Activated CD4-positive, alpha-beta memory T cell treated with anti-CD3 and anti-CD28 coated beads for 36 hours (primary cell): Measurements from ENCODE around the gene TSKS. TPM values are rescaled to one million over a fixed set of nuclear protein-coding genes. Genes with fewer than 3 reads are reported as not detected.

Experiments used
- CTCF ChIA-PET: fragments of 350-600 bp; sonication (Branson Sonifier 250); formaldehyde crosslinking; loops from one replicate; lab custom pipeline; 2021; ENCODE audit warnings: antibody characterized with exemption, inconsistent platforms; lab: Charles Lee
- POLR2A ChIA-PET: fragments of 350-600 bp; sonication (Branson Sonifier 250); formaldehyde crosslinking; loops from one replicate; lab custom pipeline; 2021; ENCODE audit warnings: antibody characterized with exemption; lab: Charles Lee
- DNase-seq: peaks from one replicate; pipeline ENCODE4 v3.0.0-alpha.2; 2020
- H3K27ac Mint-ChIP-seq: one replicate; pipeline ENCODE4 v1.8.0; 2021; ENCODE audit warnings: mixed read lengths
- H3K27me3 Mint-ChIP-seq: one replicate; pipeline ENCODE4 v1.8.0; 2021; ENCODE audit warnings: mixed read lengths
- H3K36me3 Mint-ChIP-seq: one replicate; pipeline ENCODE4 v1.8.0; 2021; ENCODE audit warnings: mixed read lengths
- H3K4me1 Mint-ChIP-seq: one replicate; pipeline ENCODE4 v1.8.0; 2021; ENCODE audit warnings: low read depth, mixed read lengths
- H3K4me3 Mint-ChIP-seq: one replicate; pipeline ENCODE4 v1.8.0; 2021; ENCODE audit warnings: mild to moderate bottlenecking, mixed read lengths
- H3K9me3 Mint-ChIP-seq: one replicate; pipeline ENCODE4 v1.8.0; 2021; ENCODE audit warnings: mixed read lengths
- intact Hi-C: fragments of 100-400 bp; cut with micrococcal nuclease; formaldehyde crosslinking; loops from one replicate; pipeline ENCODE4 v1.15.1; 2023
- total RNA-seq, 2 experiments: library from RNA; stranded (reverse); gene quantifications; one replicate each; pipeline ENCODE4 v1.2.3, GENCODE V29; 2021

Gene TSKS
- total RNA-seq, 2 experiments from 2014 or later = 0.40 to 0.63 TPM

DNA sequence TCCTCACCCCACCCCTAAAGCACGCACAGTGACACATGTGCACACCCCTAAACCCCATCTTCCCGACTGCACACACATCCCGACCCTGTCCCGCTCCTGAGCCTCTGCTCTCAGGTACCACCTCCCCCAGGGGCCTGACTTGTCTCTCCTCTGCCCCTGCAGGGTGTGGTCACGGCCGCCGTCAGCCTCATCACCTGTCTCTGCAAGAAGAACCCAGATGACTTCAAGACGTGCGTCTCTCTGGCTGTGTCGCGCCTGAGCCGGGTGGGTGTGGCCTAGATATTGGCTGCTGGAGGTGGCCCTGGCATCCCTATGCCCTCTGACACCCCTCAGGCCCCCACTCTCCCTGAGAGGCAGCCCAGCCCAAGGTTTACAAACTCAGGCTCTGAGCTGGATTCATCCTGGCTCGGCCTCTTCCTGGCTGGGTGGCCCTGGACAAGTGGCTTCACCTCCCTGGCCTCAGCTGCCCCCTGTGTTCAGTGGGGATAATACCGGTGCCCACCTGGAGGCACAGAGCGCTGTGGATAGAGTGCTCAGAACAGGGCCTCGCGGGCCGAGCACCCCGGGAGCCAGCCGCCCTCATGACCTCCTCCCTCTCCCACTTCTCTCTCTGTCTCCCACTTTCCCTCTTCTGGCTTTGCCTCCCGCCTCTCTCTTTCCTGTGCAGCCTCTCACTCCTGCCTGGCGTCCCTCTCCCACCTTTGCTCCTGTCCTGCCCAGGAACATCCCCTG is 29.9 kb upstream of the TSKS start:
- ChIA-PET CTCF (interaction anchor here (0.6 to 1.2 kb wide), 3 partner anchors 7 to 18 kb away, joined by 3 to 4 read pairs (median 3); no protein-coding TSS in a partner anchor), POLR2A (no interaction called here)
- Mint-ChIP-seq H3K27me3 (no peaks in the 10 kb centered on the region), H3K4me1 (peaks cover 4% of the 10 kb centered on the region), H3K9me3 (no peaks in the 10 kb centered on the region), H3K4me3 (no peak overlapping the region), H3K27ac (peak overlapping the region; percentile 16), H3K36me3 (peaks cover 27% of the 10 kb centered on the region)
- DNase-seq = no peak
- intact Hi-C loops = no loop called here

DNA sequence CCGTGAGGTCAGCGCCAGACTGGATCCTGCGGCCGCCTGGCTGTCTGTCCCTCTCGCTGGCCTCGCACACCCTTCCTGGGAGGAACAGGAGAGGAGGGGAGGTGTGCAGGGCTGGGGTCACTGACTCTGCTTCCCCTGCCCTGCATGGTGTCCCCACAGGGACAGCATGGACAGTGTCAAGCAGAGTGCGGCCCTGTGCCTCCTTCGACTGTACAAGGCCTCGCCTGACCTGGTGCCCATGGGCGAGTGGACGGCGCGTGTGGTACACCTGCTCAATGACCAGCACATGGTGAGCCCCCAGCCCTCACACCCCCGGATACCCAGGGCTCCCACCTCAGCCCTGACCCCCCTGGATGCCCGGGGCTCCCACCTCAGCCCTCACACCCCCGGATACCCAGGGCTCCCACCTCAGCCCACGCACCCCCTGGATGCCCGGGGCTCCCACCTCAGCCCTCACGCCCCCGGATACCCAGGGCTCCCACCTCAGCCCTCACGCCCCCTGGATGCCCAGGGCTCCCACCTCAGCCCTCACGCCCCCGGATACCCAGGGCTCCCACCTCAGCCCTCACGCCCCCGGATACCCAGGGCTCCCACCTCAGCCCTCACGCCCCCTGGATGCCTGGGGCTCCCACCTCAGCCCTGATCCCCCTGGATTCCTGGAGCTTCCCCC is 28.8 kb upstream of the TSKS start:
- DNase-seq = no peak
- no peak overlapping the region for H3K4me3 Mint-ChIP-seq
- no peak overlapping the region for H3K27ac Mint-ChIP-seq
- H3K9me3 Mint-ChIP-seq = no peaks in the 10 kb centered on the region
- H3K36me3 Mint-ChIP-seq = peaks cover 32% of the 10 kb centered on the region
- POLR2A ChIA-PET = no interaction called here
- CTCF ChIA-PET = interaction anchor here (0.6 kb wide), 1 partner anchor 19 kb away, joined by 3 read pairs; no protein-coding TSS in a partner anchor
- H3K27me3 Mint-ChIP-seq = no peaks in the 10 kb centered on the region
- intact Hi-C loops = no loop called here
- H3K4me1 Mint-ChIP-seq = peaks cover 4% of the 10 kb centered on the region

GRCh38 chr19:49790866-49791265 is 27.8 kb upstream of the TSKS start:
- ChIA-PET CTCF (no interaction called here), POLR2A (no interaction called here)
- H3K36me3 Mint-ChIP-seq = peaks cover 31% of the 10 kb centered on the region
- no peaks in the 10 kb centered on the region for H3K9me3 Mint-ChIP-seq
- H3K4me3 Mint-ChIP-seq = no peak overlapping the region
- DNase-seq = no peak
- intact Hi-C loops = no loop called here
- peaks cover 4% of the 10 kb centered on the region for H3K4me1 Mint-ChIP-seq
- no peak overlapping the region for H3K27ac Mint-ChIP-seq
- H3K27me3 Mint-ChIP-seq = no peaks in the 10 kb centered on the region

GRCh38 chr19:49788857-49789256 is 25.8 kb upstream of the TSKS start:
- intact Hi-C loops = no loop called here
- peaks cover 4% of the 10 kb centered on the region for H3K4me1 Mint-ChIP-seq
- H3K36me3 Mint-ChIP-seq = peaks cover 29% of the 10 kb centered on the region
- ChIA-PET POLR2A (no interaction called here), CTCF (no interaction called here)
- no peak overlapping the region for H3K4me3 Mint-ChIP-seq
- DNase-seq = no peak
- no peaks in the 10 kb centered on the region for H3K27me3 Mint-ChIP-seq
- no peak overlapping the region for H3K27ac Mint-ChIP-seq
- H3K9me3 Mint-ChIP-seq = no peaks in the 10 kb centered on the region

- CTCF ChIA-PET = no interaction called here
- no peaks in the 10 kb centered on the region for H3K27me3 Mint-ChIP-seq
- no peak overlapping the region for H3K4me3 Mint-ChIP-seq
- DNase-seq = no peak
- intact Hi-C loops = no loop called here
- H3K36me3 Mint-ChIP-seq = peaks cover 31% of the 10 kb centered on the region
- no peaks in the 10 kb centered on the region for H3K4me1 Mint-ChIP-seq
- POLR2A ChIA-PET = no interaction called here
- H3K9me3 Mint-ChIP-seq = no peaks in the 10 kb centered on the region
- H3K27ac Mint-ChIP-seq = no peak overlapping the region
Measured at GRCh38 chr19:49787746-49788145, 24.6 kb upstream of the TSKS start.

GRCh38 chr19:49786376-49786820 is 23.3 kb upstream of the TSKS start:
- no peak for DNase-seq
- H3K27me3 Mint-ChIP-seq = no peaks in the 10 kb centered on the region
- H3K4me1 Mint-ChIP-seq = no peaks in the 10 kb centered on the region
- CTCF ChIA-PET = no interaction called here
- peaks cover 31% of the 10 kb centered on the region for H3K36me3 Mint-ChIP-seq
- no peak overlapping the region for H3K4me3 Mint-ChIP-seq
- no peak overlapping the region for H3K27ac Mint-ChIP-seq
- POLR2A ChIA-PET = interaction anchor here (0.5 kb wide), 1 partner anchor 182 kb away, joined by 4 read pairs; no protein-coding TSS in a partner anchor
- intact Hi-C loops = no loop called here
- H3K9me3 Mint-ChIP-seq = no peaks in the 10 kb centered on the region

DNA sequence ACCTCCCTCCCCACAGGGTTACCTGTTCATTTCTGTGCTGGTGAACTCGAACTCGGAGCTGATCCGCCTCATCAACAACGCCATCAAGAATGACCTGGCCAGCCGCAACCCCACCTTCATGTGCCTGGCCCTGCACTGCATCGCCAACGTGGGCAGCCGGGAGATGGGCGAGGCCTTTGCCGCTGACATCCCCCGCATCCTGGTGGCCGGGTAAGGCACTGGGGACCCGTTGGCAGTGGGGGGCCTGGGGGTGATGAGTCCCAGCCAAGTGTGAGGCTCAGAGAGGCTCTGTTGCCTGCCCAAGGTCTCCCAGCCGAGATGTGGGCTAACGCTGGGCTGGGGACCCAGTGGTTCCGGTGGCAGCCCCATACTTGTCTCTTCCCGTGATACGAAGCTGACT is 19.4 kb upstream of the TSKS start:
- POLR2A ChIA-PET = no interaction called here
- no peak overlapping the region for H3K27ac Mint-ChIP-seq
- intact Hi-C loops = no loop called here
- no peaks in the 10 kb centered on the region for H3K9me3 Mint-ChIP-seq
- peaks cover 30% of the 10 kb centered on the region for H3K36me3 Mint-ChIP-seq
- H3K4me1 Mint-ChIP-seq = no peaks in the 10 kb centered on the region
- DNase-seq = no peak
- CTCF ChIA-PET = no interaction called here
- H3K4me3 Mint-ChIP-seq = no peak overlapping the region
- no peaks in the 10 kb centered on the region for H3K27me3 Mint-ChIP-seq

DNA sequence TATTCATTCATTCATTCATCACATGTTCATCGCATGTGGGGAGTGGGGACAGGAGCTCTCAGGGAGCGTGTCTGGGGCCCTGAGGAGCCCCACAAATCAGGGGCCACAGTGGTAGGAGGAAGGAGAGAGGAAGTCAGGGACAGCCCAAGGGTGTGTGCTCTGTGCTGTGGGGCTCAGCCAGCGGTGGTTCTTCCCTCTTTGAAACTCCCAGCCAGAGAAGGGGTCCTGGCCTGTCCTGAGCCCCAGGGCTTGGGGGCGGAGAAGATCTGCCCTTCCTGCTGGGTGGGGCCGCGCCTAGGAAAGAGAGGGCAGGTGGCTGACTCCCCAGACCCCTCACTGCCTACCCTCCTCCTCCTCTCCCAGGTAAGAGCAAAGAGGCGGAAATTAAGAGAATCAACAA is 18.3 kb upstream of the TSKS start:
- intact Hi-C loops = no loop called here
- H3K27me3 Mint-ChIP-seq = no peaks in the 10 kb centered on the region
- POLR2A ChIA-PET = no interaction called here
- no peak overlapping the region for H3K4me3 Mint-ChIP-seq
- no peaks in the 10 kb centered on the region for H3K9me3 Mint-ChIP-seq
- H3K36me3 Mint-ChIP-seq = peaks cover 25% of the 10 kb centered on the region
- no peak overlapping the region for H3K27ac Mint-ChIP-seq
- peaks cover 1% of the 10 kb centered on the region for H3K4me1 Mint-ChIP-seq
- DNase-seq = no peak
- CTCF ChIA-PET = no interaction called here

GRCh38 chr19:49780861-49781260 is 17.8 kb upstream of the TSKS start:
- DNase-seq = no peak
- H3K4me1 Mint-ChIP-seq = peaks cover 5% of the 10 kb centered on the region
- H3K36me3 Mint-ChIP-seq = peaks cover 22% of the 10 kb centered on the region
- ChIA-PET POLR2A (no interaction called here), CTCF (no interaction called here)
- H3K9me3 Mint-ChIP-seq = no peaks in the 10 kb centered on the region
- no peak overlapping the region for H3K27ac Mint-ChIP-seq
- H3K4me3 Mint-ChIP-seq = no peak overlapping the region
- intact Hi-C loops = no loop called here
- H3K27me3 Mint-ChIP-seq = no peaks in the 10 kb centered on the region

DNA sequence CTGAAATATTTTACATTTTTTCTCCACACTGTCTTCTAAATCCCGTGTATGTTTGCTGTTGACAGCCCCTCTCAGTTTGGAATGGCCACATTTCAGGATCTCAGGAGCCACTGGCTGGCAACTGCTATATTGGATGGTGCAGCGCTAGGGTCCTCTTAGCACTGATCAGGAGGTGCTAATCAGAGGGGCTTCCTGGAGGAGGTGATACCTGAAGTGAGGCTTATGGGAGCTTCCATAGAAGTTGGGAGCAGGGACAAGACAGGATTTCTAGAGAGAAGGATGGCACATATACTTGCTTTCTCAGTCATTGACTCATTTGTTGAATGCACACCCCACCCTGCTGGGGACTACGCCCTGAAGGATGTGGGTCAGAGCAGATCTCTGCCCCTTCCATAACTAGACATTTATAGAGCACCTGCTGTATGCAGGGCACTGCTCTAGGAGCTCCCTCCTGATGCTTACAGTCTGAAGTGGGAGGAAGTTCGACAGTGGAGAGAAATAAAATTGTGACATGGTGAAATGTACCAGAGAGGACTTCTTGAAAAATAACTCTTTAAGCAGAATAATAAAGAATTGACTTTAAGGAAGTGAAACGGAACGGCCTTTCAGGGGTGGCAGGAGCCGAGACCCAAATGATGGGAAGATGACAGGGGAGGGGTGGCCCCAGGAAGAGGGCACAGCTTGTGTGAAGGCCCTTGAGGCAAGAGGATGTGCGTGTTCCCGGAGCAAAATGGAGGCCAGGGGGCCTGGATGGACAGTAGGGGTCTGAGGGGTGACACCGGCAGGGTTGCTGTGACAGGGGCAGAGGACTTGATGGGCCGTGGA is 16.8 kb upstream of the TSKS start:
- Mint-ChIP-seq H3K4me3 (no peak overlapping the region), H3K27ac (peak overlapping the region; percentile 7), H3K4me1 (peaks cover 5% of the 10 kb centered on the region), H3K9me3 (no peaks in the 10 kb centered on the region), H3K27me3 (no peaks in the 10 kb centered on the region), H3K36me3 (peaks cover 17% of the 10 kb centered on the region)
- ChIA-PET POLR2A (no interaction called here), CTCF (no interaction called here)
- no peak for DNase-seq
- intact Hi-C loops = no loop called here

DNA sequence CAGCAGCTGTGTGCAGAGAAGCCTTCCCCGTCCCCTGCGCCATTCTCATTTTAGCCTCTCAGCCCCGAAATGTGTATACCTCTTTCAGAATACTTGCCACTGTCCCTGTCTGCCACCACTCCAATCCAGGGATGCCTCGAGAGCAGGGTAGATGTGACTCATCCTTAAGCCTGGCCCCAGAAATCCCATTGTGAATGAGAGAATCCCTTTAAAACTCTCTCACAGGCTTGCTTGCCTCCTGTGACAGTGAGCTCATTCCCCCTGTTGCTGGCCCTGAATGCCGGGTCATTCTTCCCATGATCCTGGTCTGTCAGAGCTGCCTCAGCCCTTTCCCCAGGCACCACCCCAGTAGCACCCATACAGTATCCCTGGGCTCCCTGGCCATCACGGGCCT is 13.3 kb upstream of the TSKS start:
- Mint-ChIP-seq H3K4me1 (peaks cover 8% of the 10 kb centered on the region), H3K27ac (no peak overlapping the region), H3K4me3 (no peak overlapping the region), H3K36me3 (peaks cover 4% of the 10 kb centered on the region), H3K9me3 (no peaks in the 10 kb centered on the region), H3K27me3 (no peaks in the 10 kb centered on the region)
- no peak for DNase-seq
- POLR2A ChIA-PET = interaction anchor here (1.2 kb wide), 1 partner anchor 9 kb away, joined by 4 read pairs; the partner anchor contains the start of gene AP2A1
- intact Hi-C loops = no loop called here
- CTCF ChIA-PET = no interaction called here

GRCh38 chr19:49775742-49776370 is 12.8 kb upstream of the TSKS start:
- Mint-ChIP-seq H3K9me3 (no peaks in the 10 kb centered on the region), H3K27me3 (no peaks in the 10 kb centered on the region), H3K27ac (no peak overlapping the region), H3K4me1 (peaks cover 8% of the 10 kb centered on the region), H3K4me3 (no peak overlapping the region), H3K36me3 (no peaks in the 10 kb centered on the region)
- ChIA-PET POLR2A (no interaction called here), CTCF (no interaction called here)
- no peak for DNase-seq
- intact Hi-C loops = no loop called here
